G401 (cell line): ENCODE data around the gene AFG1L. TPM values are rescaled to one million over a fixed set of nuclear protein-coding genes. Genes with fewer than 3 reads are reported as not detected.
"Not testable (repeated sequence)": the region's sequence is repeated elsewhere in the genome, so short reads cannot be mapped to it uniquely, and the experiment has no call there.

ENCODE experiments used
- DNase-seq: peaks from one replicate; pipeline ENCODE4 v3.0.0-alpha.2; 2015; ENCODE audit warnings: low spot score
- in situ Hi-C: cut with HindIII; loops from 2 replicates; pipeline ENCODE4 v1.10.0; 2016; ENCODE audit warnings: low sequenced_read_pairs, mixed read lengths
- total RNA-seq: library from RNA; depleted of rRNA; stranded (reverse); fragments of >200 nt; shearing (Covaris generic); gene quantifications from 2 replicates; pipeline ENCODE4 v1.2.3, GENCODE V29; 2014

The AFG1L gene
- total RNA-seq, 1 experiment from 2014 or later: 9.5 TPM

DNA sequence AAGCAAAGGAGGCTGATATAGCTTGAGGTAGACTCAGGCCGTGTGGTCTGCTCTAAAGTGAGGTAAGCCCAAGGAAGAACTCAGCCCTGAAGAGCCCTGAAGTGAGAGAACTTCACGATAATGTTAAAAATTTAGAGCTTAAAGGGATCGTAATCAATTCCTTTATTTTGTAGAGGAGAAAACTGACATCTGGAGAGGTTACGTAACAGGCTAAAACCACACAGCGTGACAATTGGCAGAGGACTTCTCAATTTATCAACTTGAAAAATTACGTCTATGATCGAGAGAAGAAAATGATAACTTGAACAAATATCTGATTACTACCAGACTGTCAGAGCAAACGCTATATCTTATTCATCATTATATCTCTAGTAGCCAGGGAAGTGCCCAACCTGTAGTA, 144.1 kb downstream of the AFG1L start:
- no peak for DNase-seq
- in situ Hi-C loops: no loop called here

DNA sequence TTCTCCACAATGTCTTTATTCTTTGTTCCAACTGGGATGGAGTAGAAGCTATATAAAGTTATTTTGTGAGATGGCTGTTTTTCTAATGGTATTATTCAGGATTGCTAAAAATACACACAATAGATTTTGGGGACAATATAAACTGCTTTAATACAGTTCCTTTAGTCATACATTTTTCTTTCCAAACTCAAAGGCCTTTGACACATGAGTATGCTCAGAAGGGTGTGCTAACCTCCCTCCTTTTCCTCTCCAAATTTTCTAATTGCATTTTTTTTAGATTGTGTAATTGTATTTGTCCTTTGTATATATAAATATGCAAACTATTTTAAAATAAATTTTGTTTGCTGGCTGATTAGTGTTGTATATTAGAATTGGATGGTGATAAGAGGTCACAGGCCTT, 146.3 kb downstream of the AFG1L start:
- no peak for DNase-seq
- in situ Hi-C loops: no loop called here

DNA sequence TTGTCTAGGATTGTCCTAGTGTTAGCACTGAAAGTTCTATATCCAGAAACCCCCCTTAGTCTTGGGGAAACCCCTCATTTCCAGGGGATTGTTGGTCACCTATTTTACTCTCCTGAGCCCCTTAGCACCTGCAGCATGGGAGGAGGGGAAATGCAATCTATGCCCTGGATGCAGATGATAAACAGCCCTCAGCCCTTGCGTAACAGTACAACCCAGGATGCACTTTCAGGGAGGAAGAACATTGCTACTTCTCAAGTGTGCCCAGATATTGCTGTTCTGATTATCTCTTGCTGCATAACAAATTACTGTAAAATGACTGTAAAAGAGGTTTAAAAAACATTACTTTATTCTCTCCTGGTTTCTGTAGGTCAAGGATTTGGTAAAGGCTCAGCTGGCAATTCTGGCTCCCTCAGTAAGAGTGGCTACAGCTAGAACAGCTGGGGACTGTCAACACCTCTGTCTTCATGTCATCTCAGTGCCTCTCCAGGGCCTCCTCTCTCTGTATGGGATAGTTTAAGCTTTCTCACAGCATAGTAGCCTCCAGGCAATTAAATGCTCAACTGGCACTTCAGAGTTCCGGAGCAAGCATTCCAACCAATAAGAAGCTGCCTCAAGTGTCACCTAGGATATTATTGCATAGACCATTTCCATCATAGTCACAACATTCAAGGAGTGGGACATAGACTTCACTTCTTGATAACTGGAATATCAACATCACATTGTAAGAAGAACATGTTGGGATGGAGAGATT, 148.1 kb downstream of the AFG1L start:
- DNase-seq: no peak
- in situ Hi-C loops: no loop called here

DNA sequence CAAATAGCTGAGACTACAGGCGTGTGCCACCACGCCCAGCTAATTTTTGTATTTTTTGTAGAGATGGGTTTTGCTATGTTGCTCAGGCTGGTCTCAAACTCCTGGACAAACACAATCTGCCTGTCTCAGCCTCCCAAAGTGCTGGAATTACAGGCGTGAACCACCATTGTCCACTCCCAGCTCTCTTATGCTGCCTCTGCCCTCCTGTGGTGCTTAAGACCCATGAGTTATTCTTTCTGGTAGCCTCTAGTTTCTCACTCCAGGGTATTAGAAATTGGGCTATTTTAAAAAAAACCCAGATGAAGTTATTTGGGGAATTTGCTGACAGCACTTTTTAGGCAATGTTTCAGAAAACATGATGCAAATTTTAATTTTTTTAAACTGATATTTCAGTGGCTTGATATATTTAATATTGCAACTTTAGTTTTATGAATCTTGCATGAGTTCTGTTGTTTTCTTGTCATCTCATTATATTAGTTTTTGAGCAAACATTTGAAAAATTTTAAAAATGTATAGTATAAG, 151.8 kb downstream of the AFG1L start:
- DNase-seq: no peak
- in situ Hi-C loops: no loop called here

DNA sequence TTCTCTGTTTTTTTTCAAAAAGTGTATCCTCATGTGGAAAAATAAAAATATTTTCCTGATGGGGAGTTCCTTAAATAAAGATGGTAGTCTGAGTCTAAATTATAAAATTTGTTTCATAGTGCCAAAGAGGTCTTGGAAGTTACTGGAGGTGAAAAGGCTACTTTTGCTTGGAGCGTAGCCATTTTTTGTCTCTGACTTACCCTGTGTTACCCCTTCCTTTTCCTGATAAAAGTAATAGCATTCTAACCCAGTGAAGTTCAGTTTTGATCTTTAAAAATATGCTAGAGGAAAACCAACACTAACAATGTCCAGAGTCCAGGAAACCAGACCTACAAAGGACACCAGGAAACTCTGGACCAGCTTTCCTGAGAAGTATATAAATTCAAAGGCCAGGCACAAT, 153.6 kb downstream of the AFG1L start:
- no peak for DNase-seq
- in situ Hi-C loops: no loop called here

DNA sequence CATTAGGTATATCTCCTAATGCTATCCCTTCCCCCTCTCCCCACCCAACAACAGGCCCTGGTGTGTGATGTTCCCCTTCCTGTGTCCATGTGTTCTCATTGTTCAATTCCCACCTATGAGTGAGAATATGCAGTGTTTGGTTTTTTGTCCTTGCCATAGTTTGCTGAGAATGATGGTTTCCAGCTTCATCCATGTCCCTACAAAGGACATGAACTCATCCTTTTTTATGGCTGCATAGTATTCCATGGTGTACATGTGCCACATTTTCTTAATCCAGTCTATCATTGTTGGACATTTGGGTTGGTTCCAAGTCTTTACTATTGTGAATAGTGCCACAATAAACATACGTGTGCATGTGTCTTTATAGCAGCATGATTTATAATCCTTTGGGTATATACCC, 154.9 kb downstream of the AFG1L start:
- DNase-seq, in situ Hi-C loops: not testable (repeated sequence)

DNA sequence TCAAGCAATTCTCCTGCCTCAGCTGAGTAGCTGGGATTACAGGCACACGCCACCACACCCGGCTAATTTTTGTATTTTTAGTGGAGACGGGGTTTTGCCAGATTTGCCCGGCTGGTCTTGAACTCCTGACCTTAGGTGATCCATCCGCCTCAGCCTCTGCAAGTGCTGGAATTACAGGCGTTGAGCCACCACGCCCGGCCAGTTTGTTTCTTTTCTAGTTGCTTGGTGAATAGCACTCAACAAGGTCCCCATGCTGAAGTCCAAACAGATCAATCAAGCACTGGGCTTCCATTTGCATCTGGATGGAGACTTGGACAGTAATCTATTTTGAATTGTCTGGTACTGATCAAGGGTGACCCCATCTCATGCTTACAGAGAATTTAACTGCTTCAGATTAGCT, 157.0 kb downstream of the AFG1L start:
- DNase-seq: no peak
- in situ Hi-C loops: no loop called here

DNA sequence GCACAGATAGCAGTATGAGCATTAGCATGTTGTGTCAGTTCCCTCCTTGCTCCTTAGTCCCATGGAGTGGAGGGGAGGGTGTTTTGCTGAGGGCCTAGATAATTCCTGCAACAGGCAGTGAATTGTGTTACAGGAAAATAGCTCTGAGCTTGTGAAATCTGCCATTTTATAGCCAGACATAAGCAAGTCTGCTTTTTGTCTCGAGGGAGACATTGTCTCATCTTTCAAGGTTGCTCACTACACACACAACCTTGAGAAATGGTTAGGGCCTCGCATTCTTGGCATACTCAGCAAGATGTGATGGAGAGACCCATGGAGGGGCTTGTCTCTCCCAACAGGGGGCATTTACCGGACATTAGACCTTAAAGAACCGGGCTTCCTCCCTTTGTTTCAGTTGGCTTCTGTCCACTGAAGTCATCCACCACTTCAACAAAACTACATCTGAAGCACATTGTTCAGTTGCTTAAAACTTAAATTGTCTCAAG, 157.9 kb downstream of the AFG1L start:
- in situ Hi-C loops: no loop called here
- DNase-seq: no peak

DNA sequence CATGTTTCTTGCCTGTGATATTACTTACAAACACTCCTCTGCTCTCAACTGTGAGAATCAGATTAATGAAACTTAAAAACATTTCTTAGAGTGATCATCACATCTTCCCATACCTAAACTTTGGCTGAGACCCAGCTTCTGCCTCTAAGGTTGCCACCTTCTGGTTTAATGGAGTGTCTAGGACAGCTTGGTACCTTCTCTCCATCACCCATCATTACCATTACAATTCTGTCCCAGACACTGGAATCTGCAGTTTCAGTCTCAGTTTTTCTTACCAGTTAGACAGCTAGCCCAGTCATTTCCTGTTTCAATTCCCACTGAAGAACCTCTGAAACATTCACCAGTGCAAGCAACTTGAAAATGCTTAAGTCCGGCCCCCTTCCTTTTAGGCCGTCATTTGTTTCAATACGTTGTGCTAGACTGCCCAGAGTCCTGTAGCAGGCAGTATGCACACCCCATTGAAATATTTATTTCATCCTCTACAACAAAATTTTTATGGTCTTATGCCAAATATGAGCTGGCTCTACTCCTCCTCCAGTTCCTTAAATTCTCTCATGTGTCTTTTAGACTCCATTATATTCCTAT, 158.8 kb downstream of the AFG1L start:
- in situ Hi-C loops: no loop called here
- DNase-seq: no peak

DNA sequence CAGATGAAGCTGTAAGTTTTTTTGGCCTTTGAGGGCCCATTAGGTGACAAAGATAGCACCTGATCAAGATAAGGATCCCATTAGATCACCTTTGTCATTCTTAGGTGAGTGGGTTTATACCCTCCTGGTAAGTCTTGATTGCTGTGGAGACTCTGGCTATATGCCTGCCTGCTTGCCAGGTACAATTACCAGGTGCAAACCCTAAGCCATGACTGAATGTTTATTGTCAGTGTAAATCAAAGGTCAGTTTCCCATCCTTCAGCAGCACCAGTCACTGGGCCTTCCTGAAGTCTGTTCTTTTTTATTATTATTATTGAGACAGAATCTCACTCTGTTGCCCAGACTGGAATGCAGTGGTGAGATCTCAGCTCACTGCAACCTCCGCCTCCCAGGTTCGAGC, 159.5 kb downstream of the AFG1L start:
- in situ Hi-C loops: no loop called here
- no peak for DNase-seq

DNA sequence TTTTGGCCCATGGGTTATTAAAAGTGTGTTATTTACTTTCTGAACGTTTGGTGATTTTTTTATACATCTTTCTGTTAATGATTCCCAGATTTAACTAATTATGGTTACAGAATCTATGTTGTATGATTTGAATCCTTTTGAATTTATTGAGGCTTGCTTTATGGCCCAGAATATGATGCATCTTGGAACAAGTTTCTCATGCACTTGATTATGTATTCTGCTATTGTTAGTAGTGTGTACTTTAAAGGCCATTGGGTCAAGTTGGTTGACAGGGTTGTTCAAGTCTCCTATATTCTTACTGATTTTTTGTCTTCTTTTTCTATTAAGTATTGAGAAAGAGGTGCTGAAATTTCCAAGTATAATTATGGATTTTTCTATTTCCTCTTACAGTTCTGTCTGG, 160.8 kb downstream of the AFG1L start:
- DNase-seq: no peak
- in situ Hi-C loops: no loop called here

DNA sequence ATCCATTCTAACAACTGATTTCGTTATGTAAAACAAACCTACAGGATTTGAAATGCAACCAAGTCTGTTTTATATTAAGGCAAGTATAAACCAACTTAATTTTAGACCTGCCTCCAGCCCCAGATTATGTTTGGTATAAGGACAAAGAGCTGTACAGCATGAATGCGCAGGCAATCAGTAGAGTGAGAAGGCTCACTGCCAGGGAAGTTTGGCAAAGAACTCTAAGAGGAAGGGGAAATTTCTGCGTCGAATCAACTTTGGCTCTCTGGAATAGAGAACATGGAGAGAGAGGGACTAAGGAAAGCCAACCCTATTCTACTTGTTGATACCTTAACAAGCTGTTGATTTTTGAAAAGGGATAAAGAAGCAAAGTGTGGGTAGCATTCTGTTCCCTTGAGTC, 168.9 kb downstream of the AFG1L start:
- DNase-seq: no peak
- in situ Hi-C loops: no loop called here

DNA sequence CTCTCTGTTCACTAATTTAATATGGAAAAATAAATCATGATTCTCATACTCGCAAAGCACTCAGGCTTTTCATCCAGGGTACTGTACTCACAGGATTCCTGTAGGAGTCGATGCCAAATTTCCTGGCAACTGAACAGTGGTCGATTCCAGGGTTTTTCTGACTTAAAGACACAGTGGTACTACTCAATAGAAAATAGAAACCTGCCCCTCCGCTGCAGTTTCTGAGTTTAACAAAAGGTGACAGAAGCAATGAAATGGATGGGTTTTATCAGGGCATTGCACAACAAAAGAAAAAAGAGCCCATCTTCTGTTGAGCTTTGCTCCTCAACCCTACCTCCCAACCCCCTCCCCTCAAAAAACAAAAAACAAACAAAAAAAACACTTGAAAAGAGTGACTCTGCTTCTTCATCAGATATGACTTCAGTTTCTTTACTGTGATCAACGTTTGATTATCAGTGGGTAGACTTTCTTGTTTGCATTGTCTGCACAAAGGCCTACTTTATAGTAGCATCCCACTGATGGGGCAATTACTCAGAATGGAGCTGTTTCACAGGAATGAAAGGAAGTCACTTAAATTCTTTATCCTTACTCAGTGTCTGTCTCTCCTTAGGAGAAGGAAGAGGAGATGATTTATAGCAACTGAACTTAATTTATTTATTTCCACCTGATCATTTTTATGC, 169.7 kb downstream of the AFG1L start:
- DNase-seq: no peak
- in situ Hi-C loops: no loop called here

DNA sequence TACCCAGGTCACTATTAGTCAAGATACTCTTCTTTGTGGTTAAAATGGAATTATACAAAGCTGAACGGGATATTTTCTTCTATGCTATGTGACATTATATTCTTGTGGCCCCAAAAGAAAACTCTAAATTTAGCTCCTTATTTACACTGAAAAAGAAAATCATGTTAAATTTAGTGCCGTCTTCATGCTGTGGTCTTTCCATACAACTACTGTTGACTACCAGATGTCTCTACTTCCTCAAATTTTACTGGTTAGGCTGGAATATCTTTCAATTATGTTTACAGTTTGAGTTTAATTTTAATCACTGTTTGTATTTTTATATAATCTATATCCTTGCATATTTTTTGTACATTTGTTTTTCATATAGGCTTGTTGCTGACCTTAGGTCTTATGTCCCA, 170.2 kb downstream of the AFG1L start:
- in situ Hi-C loops: no loop called here
- DNase-seq: no peak

DNA sequence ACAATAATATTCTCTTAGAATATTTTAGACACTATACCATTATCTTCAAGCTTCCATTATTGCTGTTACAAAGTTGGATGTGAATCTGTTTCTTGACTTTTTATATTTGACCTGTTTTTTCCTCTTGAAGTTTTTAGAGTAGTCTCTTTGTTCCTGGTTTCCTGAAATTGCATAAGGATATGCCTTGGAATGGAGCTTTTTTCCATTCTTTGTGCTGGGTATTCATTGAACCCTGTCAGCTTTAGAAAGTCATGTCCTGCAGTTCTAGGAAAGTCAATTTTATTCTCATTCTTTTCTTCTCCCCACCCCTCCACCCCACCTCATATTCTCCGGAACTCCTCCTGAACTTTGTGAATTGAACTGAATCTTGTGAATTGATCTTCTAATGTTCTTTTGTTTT, 173.5 kb downstream of the AFG1L start:
- in situ Hi-C loops: no loop called here
- no peak for DNase-seq

DNA sequence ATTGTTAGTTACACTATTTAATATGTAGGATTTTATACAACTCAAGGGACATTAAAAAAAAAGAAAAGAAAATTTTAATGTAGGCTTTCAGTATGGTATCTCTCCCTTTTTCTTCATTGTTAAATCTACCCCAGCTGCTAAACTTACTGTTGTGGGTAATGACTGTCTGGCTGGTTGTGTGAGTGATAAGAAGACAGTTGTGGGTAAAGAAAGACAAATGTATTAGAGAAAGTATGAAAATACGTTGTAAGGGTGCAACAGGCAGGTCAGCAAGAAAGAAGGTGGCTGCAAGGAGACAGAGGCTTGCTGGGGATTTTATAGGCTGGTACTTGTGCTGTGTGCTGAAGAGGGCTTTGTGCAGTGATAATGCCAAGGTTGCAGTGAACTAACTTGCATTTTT, 174.5 kb downstream of the AFG1L start:
- in situ Hi-C loops: no loop called here
- no peak for DNase-seq

DNA sequence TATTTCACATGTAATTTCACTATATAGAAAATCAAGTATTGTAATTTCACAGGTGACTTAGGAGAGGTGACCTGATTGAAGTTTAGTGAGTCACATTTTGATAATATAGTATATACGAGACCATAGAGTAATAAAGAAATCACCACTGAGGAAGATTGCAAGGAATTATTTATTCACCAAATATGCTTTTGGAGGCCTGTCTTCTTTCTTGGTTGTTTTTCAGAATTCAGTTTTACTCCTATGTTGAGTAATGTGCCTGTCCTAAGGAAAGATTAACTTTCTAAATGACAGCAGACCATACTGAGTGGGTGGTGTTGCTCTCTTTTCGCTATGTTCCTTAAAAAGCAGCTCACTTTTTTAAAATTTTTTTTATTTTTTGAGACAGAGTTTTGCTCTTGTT, 178.3 kb downstream of the AFG1L start:
- in situ Hi-C loops: no loop called here

DNA sequence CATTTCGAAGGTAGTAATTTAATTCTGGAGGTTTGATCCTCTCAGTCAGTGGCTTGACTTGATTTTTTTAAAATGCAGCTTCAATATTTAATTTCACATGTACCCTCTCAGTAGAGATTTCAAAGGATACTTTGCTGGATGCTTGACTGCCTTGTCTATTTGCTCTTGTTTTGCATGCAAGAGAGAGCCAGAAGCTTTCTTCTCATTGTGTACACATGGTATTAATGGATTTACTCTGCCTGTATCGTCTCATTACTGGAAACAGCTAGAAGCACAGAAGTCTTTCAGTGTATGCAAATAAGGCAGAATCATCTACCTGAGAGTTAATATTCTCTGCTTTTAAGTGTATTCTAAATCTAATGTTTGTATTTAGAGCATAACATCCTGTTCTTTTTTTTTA, 181.5 kb downstream of the AFG1L start:
- in situ Hi-C loops: no loop called here
- DNase-seq: no peak

More for the DNA sequence above, 178.3 kb downstream of the AFG1L start:
- DNase-seq: no peak

DNA sequence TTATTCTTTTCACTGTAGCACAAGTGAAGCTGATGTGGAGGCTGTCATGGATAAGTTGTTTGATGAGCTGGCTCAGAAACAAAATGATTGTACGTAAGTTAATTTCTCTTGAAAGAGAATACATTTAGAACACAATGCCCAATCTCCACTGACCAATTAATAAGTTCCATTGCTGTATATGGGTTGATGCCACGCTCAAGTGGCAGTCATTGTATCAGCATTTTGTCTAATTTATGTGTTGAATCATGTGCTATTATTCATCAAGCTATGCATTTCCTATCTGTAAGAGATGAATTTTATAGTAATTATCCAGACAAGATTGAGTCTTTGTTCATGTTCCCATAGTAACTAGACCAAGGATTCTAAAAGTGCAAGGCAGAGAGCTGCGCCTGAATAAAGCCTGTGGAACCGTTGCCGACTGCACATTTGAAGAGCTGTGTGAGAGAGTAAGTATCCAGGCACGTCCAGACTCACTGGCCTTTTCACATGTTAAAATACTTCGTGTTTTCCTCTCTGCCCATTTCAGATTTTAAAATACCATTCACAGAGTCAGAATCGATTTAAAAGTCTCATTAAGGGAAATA, 182.1 kb downstream of the AFG1L start:
- DNase-seq: no peak
- in situ Hi-C loops: no loop called here

DNA sequence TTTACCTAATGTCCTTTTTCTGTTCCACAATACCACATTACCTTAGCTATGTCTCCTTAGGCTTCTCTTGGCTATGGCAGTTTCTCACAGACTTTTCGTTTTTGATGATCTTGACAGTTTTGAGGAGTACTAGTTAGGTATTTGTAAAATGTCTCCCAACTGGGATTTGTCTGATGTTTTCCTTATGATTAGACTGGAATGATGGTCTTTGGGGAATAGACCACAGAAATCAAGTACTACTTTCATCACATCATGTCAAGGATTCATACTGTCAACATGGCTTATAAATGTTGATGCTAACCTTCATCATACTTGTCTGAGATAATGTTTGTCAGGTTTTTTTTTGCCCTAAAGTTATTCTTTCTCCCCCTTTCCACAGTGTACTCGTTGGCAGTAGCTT, 187.7 kb downstream of the AFG1L start:
- in situ Hi-C loops: no loop called here

More for the DNA sequence above, 187.7 kb downstream of the AFG1L start:
- no peak for DNase-seq
